DMS153 treated with DMSO at 0.1 percent for 48 hours (cell line): Measurements from ENCODE around the gene C16orf96.

Experiments
- DNase-seq: peaks from one replicate; lab custom pipeline; 2025; ENCODE audit not compliant: unreplicated experiment; lab: John Stamatoyannopoulos, UW

Gene C16orf96

DNA sequence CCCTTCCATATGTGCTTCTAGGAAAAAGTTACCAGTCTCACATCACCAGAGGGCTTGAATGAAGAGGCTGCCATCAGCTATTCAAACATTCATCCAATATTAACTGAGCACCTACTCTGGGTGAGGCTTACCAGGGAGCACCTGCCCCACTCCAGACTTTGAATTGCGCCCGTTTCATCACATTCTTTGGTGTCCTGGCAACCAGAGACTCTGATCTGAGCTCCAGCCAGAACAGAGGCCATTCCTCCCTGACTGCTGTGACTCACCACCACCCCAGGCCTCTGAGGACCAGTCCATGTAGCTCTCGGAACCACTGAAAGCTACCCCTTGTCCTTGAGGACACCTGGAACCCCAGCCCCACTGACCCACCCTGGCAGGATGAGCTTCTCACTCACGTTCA is at the start of gene C16orf96:
Gene C16orf96, plus strand, starts transcription at position 229 of the 400 bp plus-strand sequence. Its CDS starts 150 bp downstream, at position 379.
- no peak for DNase-seq

GRCh38 chr16:4506450-4506849 is 49.7 kb upstream of the C16orf96 start:
- peak; percentile 42 for DNase-seq

GRCh38 chr16:4507588-4508345 is 48.4 kb upstream of the C16orf96 start:
- DNase-seq: no peak

DNA sequence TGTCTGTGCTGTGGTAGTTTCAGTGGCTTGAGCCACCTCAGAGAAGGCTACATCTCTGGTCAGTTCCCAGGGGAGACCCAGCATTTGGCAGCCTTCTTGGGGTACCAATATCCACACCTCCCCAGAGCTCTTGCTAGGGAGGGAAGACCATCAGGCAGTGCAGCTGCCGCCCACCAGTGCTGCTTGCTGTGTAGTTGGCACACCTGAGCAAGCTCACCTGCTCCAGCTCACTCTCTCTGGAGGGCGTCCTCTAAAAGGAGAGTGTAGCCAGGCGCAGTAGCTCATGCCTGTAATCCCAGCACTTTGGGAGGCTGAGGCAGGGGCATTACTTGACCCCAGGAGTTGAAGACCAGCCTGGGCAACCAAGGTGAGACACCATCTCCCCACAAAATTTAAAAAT is 47.3 kb upstream of the C16orf96 start:
- no peak for DNase-seq

GRCh38 chr16:4509420-4509819 is 46.7 kb upstream of the C16orf96 start:
- DNase-seq: no peak

GRCh38 chr16:4510131-4510530 is 46.0 kb upstream of the C16orf96 start:
- no peak for DNase-seq

DNA sequence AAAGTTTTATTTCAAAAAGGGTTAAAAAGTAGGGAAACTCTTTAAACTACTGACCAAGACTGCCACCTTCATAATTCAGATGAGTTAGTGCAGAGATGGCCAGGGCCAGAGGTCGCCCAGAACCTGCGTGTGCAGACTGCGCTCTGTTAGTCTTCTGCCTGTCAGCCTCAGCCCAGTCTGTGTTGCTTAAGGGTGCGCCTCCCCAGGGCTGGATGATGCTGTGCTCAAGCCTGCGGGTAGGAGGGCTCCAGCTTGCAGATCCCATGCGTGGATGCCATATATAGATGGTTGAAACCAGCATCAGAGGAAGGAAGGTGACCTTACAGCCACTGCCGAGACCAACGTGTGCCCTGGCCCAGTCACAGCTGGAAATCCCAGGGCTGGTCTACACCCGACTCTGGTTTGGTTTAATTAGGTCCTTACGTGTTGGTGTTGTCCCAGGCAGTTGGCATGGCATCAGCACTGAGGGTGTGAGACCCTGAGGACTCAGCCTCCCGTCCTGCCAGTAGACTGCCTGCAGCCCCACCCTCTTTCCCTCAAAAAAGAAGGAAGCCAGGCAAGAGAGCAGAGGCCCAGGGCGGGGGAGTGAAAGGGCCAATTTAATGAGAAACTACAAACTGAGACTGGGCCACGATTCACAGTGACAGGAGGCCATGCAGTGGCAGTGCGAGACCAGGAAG is 45.3 kb upstream of the C16orf96 start:
- no peak for DNase-seq

- peak; percentile 0 for DNase-seq
Observed at GRCh38 chr16:4511441-4512082, 44.6 kb upstream of the C16orf96 start.

DNA sequence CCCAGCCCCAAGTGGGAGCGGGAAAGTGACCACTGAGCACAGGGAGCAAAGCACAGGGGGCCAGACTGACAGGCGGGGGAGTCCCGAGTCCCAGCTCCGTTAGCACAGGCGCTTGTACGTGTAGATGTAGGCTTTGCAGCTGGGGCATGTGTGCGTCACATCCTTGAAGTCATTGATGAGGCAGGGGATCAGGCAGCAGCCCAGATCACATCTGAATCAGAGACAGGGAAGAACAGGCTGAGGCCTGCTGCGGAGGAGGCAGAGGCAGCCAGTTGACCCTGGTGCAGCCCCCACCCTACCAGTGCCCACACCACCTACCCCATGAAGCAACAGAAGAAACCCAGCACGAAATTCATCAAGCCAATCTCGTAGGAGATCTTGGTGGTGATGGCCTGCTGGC is 43.7 kb upstream of the C16orf96 start:
- no peak for DNase-seq

DNA sequence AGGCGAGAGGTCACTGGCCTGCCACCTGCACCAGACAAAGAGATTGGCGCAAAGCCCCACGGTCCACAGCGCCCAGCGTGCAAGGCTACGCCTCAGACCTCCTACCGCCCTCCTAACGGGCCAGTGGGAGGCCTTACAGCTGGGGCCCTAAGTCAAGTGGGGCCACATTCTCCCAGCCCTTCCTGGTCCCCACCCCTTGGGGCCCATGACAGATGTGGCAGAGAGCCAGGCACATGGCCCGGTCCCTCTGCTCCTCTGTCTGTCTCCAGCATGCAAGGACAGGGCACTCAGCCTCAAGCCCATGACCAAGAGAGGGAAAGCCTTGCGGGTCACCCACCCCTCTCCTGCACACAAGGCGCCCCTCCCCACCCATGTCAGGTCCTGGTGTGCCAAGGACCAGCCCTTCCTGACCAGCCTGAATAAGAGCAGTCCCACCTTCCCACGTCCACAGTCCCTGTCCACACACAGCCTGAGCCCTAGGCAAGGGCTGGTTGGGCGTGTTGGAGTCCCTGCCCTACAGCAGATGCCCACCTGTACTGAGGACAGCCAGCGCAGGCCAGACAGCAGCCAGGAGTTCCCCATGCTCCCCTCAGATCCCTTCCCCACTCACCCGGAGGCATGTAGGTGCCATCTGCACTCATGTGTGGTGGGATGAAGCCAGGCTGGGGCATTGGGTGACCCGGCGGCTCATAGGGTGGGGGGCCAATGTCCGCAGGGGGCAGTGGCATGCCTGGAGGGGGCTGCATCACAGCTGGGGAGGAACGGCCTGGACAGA is 42.9 kb upstream of the C16orf96 start:
- DNase-seq: no peak

- DNase-seq: no peak
Observed at GRCh38 chr16:4513881-4514280, 42.3 kb upstream of the C16orf96 start.

DNA sequence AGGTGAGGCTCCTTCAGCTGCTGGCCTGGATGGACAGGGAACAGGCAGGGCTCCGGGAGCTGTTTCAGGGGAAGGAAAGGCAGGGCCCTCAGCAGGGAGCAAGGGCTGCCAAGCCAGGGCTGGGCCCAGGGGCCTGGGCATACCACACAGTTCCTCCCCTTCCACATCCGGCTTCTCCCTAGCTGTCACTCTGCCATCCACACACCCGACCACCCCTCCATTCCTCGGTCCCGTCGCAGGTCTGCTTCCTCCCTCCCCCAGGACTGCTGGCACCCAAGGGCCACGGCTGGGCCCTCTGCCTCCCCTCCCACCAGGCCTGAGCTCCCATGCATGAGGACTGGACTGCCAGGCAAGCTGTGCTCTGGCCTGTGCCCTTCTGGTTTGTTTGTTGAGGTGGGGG is 41.5 kb upstream of the C16orf96 start:
- no peak for DNase-seq

- no peak for DNase-seq
Observed at GRCh38 chr16:4515611-4516233, 40.4 kb upstream of the C16orf96 start.

- no peak for DNase-seq
Observed at GRCh38 chr16:4517812-4518680, 38.1 kb upstream of the C16orf96 start.

DNA sequence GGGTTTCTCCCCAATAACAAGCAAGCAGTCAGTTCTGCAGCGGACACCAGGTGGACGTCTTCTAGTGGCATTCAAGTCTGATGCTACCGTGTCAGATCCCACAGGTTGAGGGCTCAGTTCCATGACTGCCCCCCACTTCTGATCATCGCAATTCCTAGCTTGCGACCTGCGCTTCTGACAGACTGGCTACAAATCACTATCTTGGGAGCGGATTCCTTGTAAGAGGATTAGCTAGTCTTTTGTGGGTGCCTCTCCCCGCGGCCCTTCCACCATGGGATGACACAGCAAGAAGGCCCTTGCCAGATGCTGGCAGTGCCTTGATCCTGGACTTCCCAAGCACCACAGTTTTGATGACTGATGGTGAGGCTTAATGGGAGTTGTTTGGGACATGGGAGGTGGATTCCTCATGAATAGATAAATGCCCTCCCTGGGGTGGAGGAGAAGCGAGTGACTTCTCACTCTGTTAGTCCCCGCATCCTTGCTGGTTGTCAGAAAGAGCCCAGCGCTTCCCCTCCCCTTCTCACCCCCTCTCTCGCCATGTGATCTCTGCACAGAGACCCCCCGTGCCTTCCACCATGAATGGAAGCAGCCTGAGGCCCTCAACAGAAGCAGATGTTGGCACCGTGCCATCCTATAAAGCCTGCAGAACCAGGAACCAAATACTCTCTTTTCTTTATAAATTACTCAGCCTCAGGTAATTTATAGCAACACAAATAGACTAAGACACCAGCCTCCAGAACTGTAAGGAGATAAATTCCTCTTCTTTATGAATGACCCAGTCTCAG is 36.7 kb upstream of the C16orf96 start:
- no peak for DNase-seq

GRCh38 chr16:4520913-4521312 is 35.2 kb upstream of the C16orf96 start:
- no peak for DNase-seq

DNA sequence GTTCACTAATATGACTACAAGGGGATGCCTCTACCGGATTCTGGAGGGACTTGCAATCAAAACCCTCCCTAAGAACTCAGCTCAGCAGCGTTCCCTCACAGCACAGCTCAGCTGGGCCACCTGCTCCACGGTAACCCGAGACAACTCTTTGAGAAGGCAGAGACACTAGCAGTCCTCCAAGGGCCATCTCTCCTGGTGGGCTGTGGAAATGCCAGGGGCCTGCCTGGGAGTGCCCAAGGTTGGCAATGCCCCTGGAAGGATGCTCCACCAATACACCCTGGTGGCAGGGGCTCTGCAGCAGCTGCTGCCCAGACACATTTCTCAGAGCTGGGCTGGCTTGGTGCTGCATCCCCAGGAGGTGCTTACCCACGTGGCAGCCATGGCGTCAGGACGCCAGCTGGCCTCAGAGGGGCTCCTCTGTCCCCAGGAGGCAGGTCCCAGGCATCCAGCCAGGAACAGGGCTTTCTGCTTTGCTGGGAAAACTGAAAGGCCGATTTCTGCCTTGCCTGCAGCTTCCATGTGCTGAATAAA is 34.0 kb upstream of the C16orf96 start:
- DNase-seq: no peak

GRCh38 chr16:4523686-4524085 is 32.5 kb upstream of the C16orf96 start:
- DNase-seq: no peak

- no peak for DNase-seq
Observed at GRCh38 chr16:4524571-4524970, 31.6 kb upstream of the C16orf96 start.
